HUES48 (cell line): ENCODE data around the gene GATAD2A.
"Not testable (repeated sequence)": the region's sequence is repeated elsewhere in the genome, so short reads cannot be mapped to it uniquely, and the experiment has no call there.

ENCODE experiments used
- H3K27ac ChIP-seq: one replicate; pipeline ENCODE4 v1.7.0; 2013; ENCODE audit warnings: low read depth, low read length, inconsistent platforms
- H3K27me3 ChIP-seq: 2 replicates; pipeline ENCODE4 v1.6.1; 2013; ENCODE audit warnings: mild to moderate bottlenecking, low read length; ENCODE audit not compliant: control insufficient read depth, insufficient read depth
- H3K36me3 ChIP-seq: 2 replicates; pipeline ENCODE4 v1.6.1; 2013; ENCODE audit warnings: low read length; ENCODE audit not compliant: control insufficient read depth, insufficient read depth
- H3K4me1 ChIP-seq: 2 replicates; pipeline ENCODE4 v1.6.1; 2013; ENCODE audit warnings: mild to moderate bottlenecking, low read length; ENCODE audit not compliant: control insufficient read depth, insufficient read depth
- H3K4me3 ChIP-seq: 2 replicates; pipeline ENCODE4 v1.5.1; 2013; ENCODE audit warnings: mild to moderate bottlenecking, low read depth, low read length
- H3K9ac ChIP-seq: 2 replicates; pipeline ENCODE4 v1.6.1; 2013; ENCODE audit warnings: mild to moderate bottlenecking, low read depth, low read length, moderate library complexity
- H3K9me3 ChIP-seq: 2 replicates; pipeline ENCODE4 v1.6.1; 2013; ENCODE audit warnings: low read length; ENCODE audit not compliant: control insufficient read depth, insufficient read depth

The GATAD2A gene

DNA sequence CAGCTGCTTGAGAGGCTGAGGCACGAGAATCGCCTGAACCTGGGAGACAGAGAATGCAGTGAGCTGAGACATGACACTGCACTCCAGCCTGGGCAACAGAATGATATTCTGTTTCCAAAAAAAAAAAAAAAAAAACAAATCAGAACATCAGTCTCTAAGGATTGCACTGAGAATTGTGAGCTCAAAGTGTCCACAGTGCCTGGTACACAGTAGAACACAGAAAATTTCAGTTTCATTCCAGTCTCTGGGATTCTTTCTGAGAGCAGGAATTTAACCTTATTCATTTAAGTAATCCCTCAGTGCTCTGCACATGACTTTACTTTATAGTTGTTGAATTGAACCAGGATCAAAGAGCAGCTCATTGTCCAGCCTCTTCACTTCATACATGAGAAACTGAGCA is 25.9 kb upstream of the GATAD2A start:
- no peaks in the 10 kb centered on the region for H3K9me3 ChIP-seq
- H3K36me3 ChIP-seq, result no peaks in the 10 kb centered on the region
- no peak overlapping the region for H3K27ac ChIP-seq
- no peaks in the 10 kb centered on the region for H3K27me3 ChIP-seq
- H3K9ac ChIP-seq, result no peak overlapping the region
- H3K4me1 ChIP-seq, result peaks cover 15% of the 10 kb centered on the region
- H3K4me3 ChIP-seq, result no peak overlapping the region

DNA sequence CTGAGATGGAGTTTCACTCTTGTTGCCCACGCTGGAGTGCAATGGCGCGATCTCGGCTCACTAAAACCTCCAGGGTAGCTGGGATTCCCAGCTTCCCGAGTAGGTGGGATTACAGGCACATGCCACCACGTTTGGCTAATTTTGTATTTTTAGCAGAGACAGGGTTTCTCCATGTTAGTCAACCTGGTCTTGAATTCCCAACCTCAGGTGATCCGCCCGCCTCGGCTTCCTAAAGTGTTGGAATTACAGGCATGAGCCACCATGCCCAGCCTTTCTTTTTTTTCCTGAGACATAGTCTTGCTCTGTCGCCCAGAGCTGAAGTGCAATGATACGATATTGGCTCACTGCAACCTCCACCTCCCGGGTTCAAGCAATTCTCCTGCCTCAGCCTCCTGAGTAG is 25.2 kb upstream of the GATAD2A start:
- not testable (repeated sequence) for H3K36me3 ChIP-seq, H3K27me3 ChIP-seq, H3K9me3 ChIP-seq, H3K4me3 ChIP-seq, H3K27ac ChIP-seq, H3K4me1 ChIP-seq, H3K9ac ChIP-seq

GRCh38 chr19:19381007-19381926 is 24.2 kb upstream of the GATAD2A start:
- Histone ChIP-seq H3K4me1 (peaks cover 9% of the 10 kb centered on the region), H3K36me3 (no peaks in the 10 kb centered on the region), H3K9me3 (no peaks in the 10 kb centered on the region), H3K27me3 (no peaks in the 10 kb centered on the region), H3K27ac (no peak overlapping the region), H3K4me3 (no peak overlapping the region), H3K9ac (no peak overlapping the region)

GRCh38 chr19:19382118-19382517 is 23.4 kb upstream of the GATAD2A start:
- H3K36me3 ChIP-seq, result no peaks in the 10 kb centered on the region
- no peak overlapping the region for H3K9ac ChIP-seq
- no peak overlapping the region for H3K4me3 ChIP-seq
- H3K27me3 ChIP-seq, result no peaks in the 10 kb centered on the region
- H3K4me1 ChIP-seq, result peaks cover 13% of the 10 kb centered on the region
- H3K27ac ChIP-seq, result no peak overlapping the region
- no peaks in the 10 kb centered on the region for H3K9me3 ChIP-seq

DNA sequence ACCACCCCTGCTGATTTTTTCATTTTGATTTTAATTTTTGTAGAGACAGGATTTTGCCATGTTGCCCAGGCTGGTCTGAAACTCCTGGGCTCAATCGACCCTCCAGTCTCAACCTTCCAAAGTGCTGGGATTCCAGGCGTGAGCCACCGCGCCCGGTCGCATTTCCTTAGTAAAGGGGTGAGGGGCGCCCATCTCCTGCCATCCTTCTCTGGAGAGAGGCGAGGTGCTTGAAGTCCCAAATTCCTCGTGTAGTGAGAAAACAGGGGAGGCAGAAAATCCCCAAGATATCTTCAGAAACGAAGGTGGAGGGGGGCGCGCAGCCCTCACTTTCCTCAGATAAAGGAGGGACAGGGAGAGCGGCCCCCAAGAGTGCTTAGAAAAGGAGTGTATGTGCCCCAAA is 21.0 kb upstream of the GATAD2A start:
- Histone ChIP-seq H3K27ac (no peak overlapping the region), H3K27me3 (no peaks in the 10 kb centered on the region), H3K36me3 (no peaks in the 10 kb centered on the region), H3K9ac (peak overlapping the region; percentile 44; the same call in 1 of the 2 replicates), H3K4me3 (peak overlapping the region; percentile 51), H3K9me3 (no peaks in the 10 kb centered on the region), H3K4me1 (peaks cover 16% of the 10 kb centered on the region; the same call in 1 of the 2 replicates)

GRCh38 chr19:19385131-19385895 is 20.2 kb upstream of the GATAD2A start:
- peak overlapping the region; percentile 44 for H3K9ac ChIP-seq

DNA sequence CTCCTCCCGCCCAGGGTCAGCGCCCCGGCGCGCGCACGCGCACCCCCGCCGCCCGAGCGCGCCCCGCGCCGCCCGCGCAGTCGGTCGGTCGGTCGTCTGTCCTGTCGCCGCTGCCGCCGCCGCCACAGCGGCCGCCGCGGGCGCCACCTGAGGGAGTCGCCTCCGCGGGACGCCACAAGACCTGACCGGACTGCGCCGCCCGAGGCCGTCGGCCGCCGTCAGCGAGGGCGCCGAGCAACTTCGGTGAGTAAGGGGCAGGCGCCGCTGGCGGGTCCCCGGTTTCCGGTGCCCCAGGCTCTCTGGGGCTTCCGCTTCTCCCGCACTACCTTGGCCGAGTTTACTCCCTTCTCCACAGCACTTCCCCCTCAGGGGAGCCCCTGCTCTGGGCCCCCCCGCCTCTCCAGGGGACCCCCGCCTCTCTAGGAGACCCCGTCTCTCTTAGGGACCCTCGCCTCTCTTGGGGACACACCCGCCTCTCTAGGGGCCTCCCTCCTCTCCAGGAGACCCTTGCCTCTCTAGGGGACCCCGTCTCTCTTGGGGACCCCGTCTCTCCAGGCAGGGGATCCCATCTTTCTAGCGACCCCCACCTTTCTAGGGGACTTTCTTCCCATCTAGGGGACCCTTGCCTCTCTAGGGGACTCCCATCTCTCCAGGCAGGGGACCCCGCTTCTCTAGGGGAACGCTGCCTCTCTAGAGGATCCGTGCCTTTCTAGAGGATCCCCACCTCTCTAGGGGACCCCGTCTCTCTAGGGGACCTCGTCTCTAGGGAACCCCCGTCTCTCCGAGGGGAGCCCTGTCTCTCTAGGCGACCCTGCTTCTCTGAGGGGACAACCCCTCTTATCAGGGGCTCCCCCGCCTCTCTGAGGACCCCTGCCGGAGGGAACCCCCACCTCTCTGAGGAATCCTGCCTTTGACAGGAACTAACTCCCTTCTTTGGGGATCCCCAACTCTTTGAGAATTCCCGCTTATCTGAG is 19.3 kb upstream of the GATAD2A start:
- Histone ChIP-seq H3K27me3 (no peaks in the 10 kb centered on the region), H3K9ac (peak overlapping the region; percentile 84), H3K27ac (peak overlapping the region; percentile 91), H3K36me3 (no peaks in the 10 kb centered on the region), H3K4me1 (peaks cover 16% of the 10 kb centered on the region; the same call in 1 of the 2 replicates), H3K4me3 (peak overlapping the region; percentile 88), H3K9me3 (no peaks in the 10 kb centered on the region)

More at GRCh38 chr19:19385131-19385895, 20.2 kb upstream of the GATAD2A start:
- H3K4me1 ChIP-seq, result peaks cover 16% of the 10 kb centered on the region; the same call in 1 of the 2 replicates
- peak overlapping the region; percentile 91 for H3K27ac ChIP-seq
- H3K36me3 ChIP-seq, result no peaks in the 10 kb centered on the region
- H3K4me3 ChIP-seq, result peak overlapping the region; percentile 88
- H3K27me3 ChIP-seq, result no peaks in the 10 kb centered on the region
- H3K9me3 ChIP-seq, result no peaks in the 10 kb centered on the region

DNA sequence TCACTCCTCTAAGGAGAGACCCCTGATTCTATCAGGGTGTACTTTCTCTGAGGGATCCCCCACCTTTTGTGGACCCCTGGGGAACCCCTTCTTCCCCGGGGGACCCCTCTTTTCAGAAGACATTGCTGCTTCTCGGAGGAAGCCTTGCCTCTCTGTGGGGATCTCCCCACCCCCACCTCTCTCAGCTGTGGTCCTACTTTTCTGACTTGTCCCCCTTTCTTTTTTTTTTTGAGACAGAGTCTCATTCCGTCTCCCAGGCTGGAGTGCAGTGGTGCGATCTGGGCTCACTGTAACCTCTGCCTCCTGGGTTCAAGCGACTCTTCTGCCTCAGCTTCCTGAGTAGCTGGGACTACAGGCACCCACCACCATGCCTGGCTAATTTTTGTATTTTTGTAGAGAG is 18.4 kb upstream of the GATAD2A start:
- Histone ChIP-seq H3K4me3 (peak overlapping the region; percentile 88; the same call in 1 of the 2 replicates), H3K9me3 (no peaks in the 10 kb centered on the region), H3K27me3 (no peaks in the 10 kb centered on the region), H3K36me3 (no peaks in the 10 kb centered on the region), H3K9ac (no peak overlapping the region), H3K27ac (no peak overlapping the region), H3K4me1 (peaks cover 16% of the 10 kb centered on the region; the same call in 1 of the 2 replicates)

DNA sequence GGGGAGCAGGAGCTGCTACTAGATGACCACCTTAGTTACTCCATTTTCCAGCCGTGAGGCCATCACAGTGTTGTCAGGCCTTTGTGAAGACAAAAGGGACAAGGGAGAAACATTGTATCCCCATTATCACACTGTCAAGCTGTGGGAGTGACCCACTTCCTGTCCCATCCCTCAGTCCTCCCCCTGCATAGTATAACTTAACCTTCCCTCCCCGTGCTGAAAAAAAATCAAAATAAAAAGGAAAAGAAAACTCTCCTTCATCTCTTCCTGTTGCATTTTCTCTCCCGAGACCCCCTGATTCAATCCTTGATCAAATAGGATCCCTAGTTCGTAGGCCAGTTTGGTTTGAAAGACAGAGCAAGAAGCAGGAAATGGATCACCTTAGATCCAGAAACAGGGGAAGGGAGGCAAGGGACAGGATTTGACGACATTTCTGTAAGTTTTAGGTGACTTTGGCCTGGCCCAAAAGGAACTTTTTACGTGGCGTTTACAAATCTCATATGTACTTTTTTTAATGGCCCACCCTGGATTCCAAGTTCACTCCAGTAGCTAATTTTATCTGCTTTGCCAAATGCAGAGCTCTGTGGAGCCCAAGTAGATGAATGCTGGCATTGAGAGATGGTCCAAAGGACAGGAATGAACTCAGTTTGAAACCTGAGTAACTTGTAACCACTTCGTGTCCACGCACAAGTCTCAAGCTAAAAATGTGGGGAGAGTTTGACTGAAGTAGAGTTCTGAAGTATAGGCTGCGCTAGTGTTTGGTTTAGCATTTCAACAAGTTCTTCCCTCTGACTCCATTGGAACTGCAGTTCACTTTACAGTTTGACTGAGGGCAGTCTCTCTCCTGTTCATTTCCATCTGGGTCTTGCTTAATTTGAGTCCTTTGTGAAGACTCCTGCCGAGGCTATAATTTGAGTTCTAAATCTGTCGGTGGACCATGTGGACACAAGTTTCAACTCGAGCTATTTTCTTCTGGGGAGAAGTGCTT is 16.6 kb upstream of the GATAD2A start:
- H3K27ac ChIP-seq, result peak overlapping the region; percentile 1
- peaks cover 17% of the 10 kb centered on the region; the same call in 1 of the 2 replicates for H3K4me1 ChIP-seq
- no peaks in the 10 kb centered on the region for H3K9me3 ChIP-seq
- H3K9ac ChIP-seq, result no peak overlapping the region
- H3K27me3 ChIP-seq, result no peaks in the 10 kb centered on the region
- H3K4me3 ChIP-seq, result no peak overlapping the region
- H3K36me3 ChIP-seq, result no peaks in the 10 kb centered on the region
